HG03457 (cell line): ENCODE measurements around the gene PPFIA2.

Experiments
- ATAC-seq: cut with Tn5 transposase; IDR thresholded peaks from one replicate; pipeline ENCODE4 v1.9.1; 2021; ENCODE audit warnings: moderate number of reproducible peaks; ENCODE audit not compliant: unreplicated experiment

Gene PPFIA2

DNA sequence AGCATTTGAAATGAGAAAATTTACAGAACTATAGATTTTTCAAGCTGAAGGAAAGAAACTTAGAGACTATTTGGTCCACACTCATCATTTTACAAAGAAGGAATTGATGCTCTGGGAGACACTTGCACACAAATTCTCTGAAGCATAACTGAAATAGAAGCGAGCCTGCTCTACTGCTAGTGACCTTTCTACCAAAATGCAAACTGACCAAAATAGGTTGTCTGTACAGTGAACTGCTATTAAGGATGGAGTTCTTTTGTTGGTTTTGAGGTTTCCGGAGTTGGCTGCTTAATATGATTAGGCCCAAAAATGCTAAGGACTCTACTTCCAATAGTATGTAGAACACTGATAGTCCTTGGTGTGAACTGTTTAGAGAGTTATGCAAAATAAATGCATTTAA lies 194.9 kb downstream of the PPFIA2 start:
- no peak for ATAC-seq

DNA sequence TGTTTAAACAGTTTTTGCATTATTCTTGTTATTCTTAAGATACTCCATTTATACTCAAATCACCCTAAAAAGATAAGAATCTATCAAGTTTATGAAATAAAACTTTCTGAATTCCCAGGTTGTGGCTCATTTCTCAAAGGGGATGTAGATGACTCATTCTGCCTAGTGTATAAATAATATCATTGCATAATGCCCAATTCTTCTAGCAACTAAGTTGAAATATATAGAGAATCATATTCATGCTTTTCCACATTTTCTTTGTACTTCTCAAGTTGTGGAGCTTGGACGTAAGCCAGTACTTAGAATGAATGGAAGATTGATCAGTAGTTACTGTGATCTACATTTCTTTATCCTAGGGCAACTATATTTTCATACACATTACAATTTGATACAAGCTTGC lies 201.1 kb downstream of the PPFIA2 start:
- ATAC-seq: no peak

- ATAC-seq: no peak
These were observed 212.3 kb downstream of the PPFIA2 start for GRCh38 chr12:81546811-81547210.

GRCh38 chr12:81543621-81544139 lies 215.5 kb downstream of the PPFIA2 start:
- no peak for ATAC-seq

GRCh38 chr12:81542065-81543010 lies 216.8 kb downstream of the PPFIA2 start:
- no peak for ATAC-seq

DNA sequence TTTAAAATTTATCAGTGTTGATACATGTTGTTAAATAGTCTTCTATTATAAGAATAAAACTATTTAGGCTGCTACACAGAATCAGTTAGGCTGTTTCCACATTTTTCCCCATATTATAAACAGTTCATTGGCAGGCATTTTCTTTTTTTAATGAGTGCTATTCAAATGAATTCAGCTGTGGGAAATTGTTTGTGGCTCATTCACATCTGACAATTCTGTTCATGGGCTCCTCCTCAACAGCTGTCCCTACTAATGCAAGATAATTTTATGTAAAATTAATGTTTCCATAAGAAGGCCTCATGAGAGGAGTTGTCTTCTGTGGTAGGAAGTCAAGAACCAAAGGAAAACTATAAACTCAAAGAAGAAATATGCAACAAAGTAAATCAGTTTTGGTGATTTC lies 218.0 kb downstream of the PPFIA2 start:
- no peak for ATAC-seq

- no peak for ATAC-seq
These were observed 219.9 kb downstream of the PPFIA2 start for GRCh38 chr12:81539279-81539678.

DNA sequence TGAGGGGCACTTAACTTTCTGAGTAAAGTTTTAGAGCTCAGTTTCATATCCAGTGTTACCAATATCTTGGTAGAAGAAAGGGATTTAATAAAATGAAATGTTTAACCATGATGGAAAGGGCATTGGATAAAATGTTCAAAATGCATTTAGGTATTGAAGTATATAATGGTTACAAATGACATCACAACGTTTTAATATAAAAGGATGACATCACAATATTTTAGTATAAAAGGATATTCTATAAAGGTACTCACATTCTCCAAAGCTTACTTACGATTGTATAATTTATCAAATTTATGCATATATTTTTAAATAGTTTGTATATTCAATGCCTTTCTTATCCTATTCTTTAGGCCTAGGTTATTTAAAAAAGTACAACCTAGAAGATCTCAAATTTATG lies 226.1 kb downstream of the PPFIA2 start:
- ATAC-seq: no peak

- ATAC-seq: no peak
These were observed 228.8 kb downstream of the PPFIA2 start for GRCh38 chr12:81530352-81530751.

DNA sequence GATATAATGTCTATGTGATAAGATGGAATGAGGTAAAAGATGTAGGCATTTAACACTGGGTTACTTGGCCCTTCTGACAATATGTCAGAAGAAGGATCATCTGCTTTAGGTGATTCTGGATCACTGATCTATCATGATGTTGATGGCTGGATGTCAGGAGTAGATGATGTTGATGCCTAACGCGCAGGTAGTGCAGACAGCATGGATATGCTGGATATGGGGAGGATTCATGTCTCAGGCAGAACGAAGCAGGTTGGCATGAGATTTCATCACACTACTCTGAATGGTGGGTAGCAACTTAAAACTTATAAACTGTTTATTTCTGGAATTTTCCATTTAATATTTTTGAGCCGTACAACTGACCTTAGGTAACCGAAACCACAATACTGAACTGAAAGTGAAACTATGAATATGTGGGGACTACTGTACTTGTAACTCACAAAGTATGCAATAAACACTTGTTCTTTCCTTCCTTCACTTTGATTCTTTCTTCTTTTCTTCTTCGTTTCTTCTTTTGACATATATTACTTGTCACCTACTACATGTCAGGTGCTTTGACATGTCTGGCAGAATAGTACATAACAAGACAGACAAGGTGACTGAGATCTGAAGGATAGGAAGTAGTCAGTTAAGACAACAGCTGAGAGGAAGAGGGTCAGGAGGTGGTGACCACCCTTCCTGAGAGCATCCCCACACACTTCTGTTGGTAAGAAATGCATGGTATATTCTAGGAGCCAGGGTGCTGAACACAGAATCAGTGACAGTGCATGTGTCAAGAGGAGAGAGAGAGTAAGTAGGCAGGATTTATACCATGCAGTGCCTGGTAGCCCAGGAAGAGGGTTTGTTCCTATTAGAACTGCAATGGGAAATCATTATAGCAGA lies 238.8 kb downstream of the PPFIA2 start:
- ATAC-seq: no peak

DNA sequence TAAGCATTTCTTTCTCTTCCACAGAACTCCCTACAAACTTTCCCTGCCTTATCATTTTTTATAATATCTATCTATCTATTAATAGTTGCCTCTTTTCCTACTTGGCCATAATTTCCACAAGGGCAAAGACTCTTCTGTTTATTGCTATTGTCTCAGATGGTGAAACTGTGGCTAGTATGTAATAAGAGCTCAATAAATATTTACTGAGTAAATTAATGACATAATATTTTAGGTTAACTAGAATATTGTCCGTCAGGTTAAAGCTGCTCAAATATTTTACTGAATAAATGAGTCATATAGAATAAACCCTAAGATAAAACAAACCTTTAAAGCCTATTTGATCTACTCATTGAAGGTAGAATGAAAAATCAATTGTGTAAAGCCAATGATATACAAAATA lies 240.5 kb downstream of the PPFIA2 start:
- no peak for ATAC-seq

DNA sequence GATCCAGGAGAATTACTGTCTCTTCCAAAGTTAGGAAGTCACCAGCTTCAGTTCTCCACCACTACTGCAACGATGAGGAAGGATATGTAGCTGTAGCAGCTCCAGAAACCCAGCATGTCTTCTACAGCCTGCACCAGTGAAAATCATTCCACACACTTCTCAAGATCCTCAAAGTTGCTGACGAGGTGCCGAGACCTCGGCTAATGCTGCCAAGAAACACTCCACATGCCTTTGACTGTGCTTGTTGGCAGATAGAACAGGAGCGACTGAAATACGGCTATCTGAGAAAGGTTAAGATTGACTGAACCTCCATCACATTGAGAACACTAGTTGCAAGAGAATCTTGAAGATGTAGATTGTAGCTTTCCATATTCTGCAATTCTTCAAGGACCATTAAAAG lies 241.9 kb downstream of the PPFIA2 start:
- no peak for ATAC-seq

- ATAC-seq: no peak
These were observed 256.0 kb downstream of the PPFIA2 start for GRCh38 chr12:81502912-81503695.

- ATAC-seq: no peak
These were observed 258.4 kb downstream of the PPFIA2 start for GRCh38 chr12:81500788-81501187.

DNA sequence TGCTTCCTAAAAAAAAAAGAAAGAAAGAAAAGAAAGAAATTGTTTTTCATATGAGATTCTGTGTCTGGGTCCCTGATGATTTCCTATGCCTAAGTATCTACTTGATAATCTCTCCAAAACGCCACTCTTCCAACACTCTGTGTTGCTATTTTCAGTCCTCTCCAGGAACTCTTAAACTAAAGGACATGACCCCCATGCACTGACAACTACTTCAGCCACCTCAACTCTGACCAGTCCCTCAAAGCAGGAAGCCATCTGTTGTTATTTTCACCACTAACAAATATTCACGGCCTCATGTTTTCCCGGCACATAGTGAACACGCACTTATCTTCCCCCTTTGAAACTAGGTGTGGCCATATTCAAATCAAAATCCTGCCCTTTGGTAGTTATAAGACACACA lies 259.3 kb downstream of the PPFIA2 start:
- ATAC-seq: no peak

DNA sequence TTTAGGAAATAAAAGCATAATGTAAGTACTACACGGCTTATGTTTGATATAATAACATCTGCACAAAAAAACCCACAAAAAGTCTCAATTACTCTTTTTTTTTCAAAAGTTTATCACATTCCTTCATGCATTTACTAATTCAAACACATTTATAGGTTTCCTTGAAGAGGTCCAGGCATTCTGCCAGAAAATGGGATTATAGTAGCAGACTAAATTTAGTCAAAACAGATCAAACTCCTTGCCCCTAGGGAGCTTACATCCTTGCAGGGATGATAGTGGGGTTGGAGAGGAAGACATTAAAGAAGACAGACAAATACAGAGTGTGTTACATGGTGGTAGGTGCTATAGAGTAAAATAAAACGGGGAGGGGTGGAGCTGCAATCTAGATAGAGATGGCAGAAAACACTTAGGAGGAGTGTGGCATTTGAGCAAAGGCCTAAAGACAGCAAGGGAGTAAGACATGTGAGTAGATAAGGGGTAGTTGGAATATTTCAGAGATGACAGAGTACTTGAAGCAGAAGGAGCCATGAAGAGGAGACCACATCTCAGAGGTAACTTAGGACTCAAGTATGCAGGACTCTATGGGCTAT lies 266.9 kb downstream of the PPFIA2 start:
- ATAC-seq: no peak

DNA sequence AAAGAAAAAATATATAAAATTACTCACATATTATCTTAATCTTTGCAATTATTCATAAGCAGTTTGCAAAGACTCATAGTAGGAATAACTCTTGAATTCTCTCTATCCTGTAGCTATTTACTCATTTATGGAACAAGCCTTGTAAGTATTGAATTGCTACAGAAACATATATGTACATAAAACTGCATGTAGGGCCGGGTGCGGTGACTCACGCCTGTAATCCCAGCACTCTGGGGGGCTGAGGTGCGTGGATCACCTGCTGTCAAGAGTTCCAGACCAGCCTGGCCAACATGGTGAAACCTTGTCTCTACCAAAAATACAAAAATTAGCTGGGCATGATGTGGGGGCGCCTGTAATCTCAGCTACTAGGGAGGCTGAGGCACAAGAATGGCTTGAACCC lies 286.2 kb downstream of the PPFIA2 start:
- ATAC-seq: no peak

- no peak for ATAC-seq
These were observed 288.2 kb downstream of the PPFIA2 start for GRCh38 chr12:81470923-81471322.

GRCh38 chr12:81468206-81468605 lies 290.9 kb downstream of the PPFIA2 start:
- ATAC-seq: no peak

GRCh38 chr12:81465876-81466275 lies 293.3 kb downstream of the PPFIA2 start:
- no peak for ATAC-seq
